ENCODE data around the gene CENPP. TPM values are rescaled to one million over a fixed set of nuclear protein-coding genes. Genes with fewer than 3 reads are reported as not detected.

CENPP gene
- total RNA-seq, 1 donor from 2014 or later = 1.3 TPM

DNA sequence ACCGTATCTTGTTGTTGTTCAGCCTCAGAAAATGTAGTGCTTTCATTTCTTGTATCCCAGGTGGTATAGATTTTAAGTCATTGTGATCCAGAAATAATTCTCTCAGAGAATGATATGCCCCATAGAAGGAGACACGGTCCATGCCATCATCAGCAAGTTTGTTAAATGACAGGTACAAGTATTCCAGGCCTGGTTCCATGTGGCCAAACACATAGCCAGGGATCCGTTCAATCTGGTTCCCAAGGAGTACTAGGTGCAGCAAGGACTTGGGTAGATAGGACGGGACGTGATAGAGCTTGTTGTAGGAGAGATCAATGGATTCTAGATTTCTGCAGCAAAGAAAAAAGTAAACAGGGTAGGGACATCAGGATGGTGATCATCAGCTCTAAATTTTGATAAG, 175.0 kb downstream of the CENPP start:
- no peak overlapping the region for H3K4me3 ChIP-seq (ENCODE audit: low read depth, low read length)
- H3K27me3 ChIP-seq (ENCODE audit: control insufficient read depth, insufficient read depth, low read length) = no peaks in the 10 kb centered on the region
- FAIRE-seq (no peak), DNase-seq (ENCODE audit: low read depth) (no peak)
- TF ChIP-seq, protein P1, sequence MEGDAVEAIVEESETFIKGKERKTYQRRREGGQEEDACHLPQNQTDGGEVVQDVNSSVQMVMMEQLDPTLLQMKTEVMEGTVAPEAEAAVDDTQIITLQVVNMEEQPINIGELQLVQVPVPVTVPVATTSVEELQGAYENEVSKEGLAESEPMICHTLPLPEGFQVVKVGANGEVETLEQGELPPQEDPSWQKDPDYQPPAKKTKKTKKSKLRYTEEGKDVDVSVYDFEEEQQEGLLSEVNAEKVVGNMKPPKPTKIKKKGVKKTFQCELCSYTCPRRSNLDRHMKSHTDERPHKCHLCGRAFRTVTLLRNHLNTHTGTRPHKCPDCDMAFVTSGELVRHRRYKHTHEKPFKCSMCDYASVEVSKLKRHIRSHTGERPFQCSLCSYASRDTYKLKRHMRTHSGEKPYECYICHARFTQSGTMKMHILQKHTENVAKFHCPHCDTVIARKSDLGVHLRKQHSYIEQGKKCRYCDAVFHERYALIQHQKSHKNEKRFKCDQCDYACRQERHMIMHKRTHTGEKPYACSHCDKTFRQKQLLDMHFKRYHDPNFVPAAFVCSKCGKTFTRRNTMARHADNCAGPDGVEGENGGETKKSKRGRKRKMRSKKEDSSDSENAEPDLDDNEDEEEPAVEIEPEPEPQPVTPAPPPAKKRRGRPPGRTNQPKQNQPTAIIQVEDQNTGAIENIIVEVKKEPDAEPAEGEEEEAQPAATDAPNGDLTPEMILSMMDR (IDR thresholded peaks at IDR 0.05; ENCODE audit: insufficient read depth, low read length, severe bottlenecking) = no peak
- H3K36me3 ChIP-seq (ENCODE audit: control insufficient read depth, insufficient read depth, low read length) = no peaks in the 10 kb centered on the region

DNA sequence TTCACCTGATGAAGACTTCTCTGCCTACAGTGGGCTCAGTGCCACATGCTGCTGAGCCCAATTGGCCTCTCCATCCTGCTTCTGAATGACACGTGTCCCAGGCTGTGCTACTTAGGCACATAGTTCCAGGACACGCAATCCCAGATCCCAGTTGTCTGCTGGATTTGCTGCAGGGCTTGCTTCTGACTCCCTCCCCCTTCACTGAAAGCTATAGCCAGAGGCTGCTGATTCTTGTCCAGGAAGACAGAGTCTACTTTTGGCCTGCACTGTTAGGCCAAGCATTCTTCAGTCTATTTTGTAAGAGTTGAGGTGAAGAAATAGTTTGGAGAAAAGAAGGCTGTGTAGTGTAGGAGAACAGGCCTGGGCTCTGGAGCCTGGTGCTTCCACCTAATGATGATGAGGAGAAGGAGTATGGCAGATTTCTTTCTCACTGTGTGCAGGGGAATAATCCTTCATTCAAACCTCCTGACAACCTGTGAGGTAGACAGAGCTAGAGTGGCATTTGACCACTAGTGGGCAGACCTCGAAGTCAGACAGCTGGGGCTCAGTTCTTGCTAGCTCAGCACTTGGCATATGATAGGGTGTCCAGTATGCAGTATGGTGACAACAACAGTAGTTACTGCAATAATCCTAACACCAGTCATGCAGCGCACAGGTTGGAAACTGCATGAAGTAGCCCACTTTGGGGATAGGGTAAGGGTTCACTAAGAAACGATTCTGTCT, 176.1 kb downstream of the CENPP start:
- TF ChIP-seq, protein P1 (IDR thresholded peaks at IDR 0.05; ENCODE audit: insufficient read depth, low read length, severe bottlenecking) = peak; percentile 76
- Histone ChIP-seq H3K36me3 (ENCODE audit: control insufficient read depth, insufficient read depth, low read length) (no peaks in the 10 kb centered on the region), H3K27me3 (ENCODE audit: control insufficient read depth, insufficient read depth, low read length) (no peaks in the 10 kb centered on the region), H3K4me3 (ENCODE audit: low read depth, low read length) (no peak overlapping the region)
- DNase-seq (ENCODE audit: low read depth) (peak; percentile 55), FAIRE-seq (no peak)

DNA sequence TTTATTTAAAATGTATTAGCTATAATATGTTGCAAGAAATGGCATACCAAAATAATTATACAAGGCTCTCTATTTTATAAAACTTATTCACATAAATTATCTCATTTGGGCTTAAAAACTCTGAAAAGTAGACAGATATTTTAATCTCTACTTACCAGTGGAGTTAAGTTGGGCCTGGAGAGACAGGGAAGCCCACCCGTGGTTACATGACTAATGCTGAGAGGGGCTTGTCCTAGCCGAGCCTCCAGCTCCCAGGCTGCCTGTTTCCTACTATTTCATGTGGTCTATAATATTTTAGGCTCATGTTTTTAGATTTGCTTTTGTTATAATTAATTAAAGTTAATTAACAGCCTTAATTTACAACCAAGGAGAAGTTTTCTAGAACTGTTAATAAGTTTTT, 177.4 kb downstream of the CENPP start:
- Histone ChIP-seq H3K4me3 (ENCODE audit: low read depth, low read length) (no peak overlapping the region), H3K27me3 (ENCODE audit: control insufficient read depth, insufficient read depth, low read length) (no peaks in the 10 kb centered on the region), H3K36me3 (ENCODE audit: control insufficient read depth, insufficient read depth, low read length) (no peaks in the 10 kb centered on the region)
- FAIRE-seq = no peak
- TF ChIP-seq, protein P1 (IDR thresholded peaks at IDR 0.05; ENCODE audit: insufficient read depth, low read length, severe bottlenecking) = no peak
- no peak for DNase-seq (ENCODE audit: low read depth)

DNA sequence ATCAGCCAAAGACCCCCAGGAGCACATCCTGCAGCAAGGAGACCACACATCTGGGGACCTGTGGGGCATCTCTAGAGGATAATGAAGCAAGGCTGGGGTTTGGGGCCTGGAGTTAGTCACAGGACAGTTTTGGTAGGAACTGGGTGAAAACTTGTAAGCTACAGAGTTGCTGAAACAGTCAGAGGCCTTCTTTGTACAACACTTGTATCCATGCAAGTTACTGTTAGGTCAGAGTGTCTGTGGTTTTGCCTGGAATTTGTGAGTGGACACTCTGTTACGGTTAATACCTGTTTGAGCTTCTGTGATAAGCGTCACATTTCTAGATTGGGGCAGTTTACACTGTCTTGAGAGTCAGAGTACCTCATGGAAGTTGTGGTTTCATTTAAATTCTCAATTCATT, 179.1 kb downstream of the CENPP start:
- Histone ChIP-seq H3K27me3 (ENCODE audit: control insufficient read depth, insufficient read depth, low read length) (no peaks in the 10 kb centered on the region), H3K4me3 (ENCODE audit: low read depth, low read length) (no peak overlapping the region), H3K36me3 (ENCODE audit: control insufficient read depth, insufficient read depth, low read length) (no peaks in the 10 kb centered on the region)
- TF ChIP-seq, protein P1 (IDR thresholded peaks at IDR 0.05; ENCODE audit: insufficient read depth, low read length, severe bottlenecking) = no peak
- no peak for DNase-seq (ENCODE audit: low read depth)
- FAIRE-seq = no peak

DNA sequence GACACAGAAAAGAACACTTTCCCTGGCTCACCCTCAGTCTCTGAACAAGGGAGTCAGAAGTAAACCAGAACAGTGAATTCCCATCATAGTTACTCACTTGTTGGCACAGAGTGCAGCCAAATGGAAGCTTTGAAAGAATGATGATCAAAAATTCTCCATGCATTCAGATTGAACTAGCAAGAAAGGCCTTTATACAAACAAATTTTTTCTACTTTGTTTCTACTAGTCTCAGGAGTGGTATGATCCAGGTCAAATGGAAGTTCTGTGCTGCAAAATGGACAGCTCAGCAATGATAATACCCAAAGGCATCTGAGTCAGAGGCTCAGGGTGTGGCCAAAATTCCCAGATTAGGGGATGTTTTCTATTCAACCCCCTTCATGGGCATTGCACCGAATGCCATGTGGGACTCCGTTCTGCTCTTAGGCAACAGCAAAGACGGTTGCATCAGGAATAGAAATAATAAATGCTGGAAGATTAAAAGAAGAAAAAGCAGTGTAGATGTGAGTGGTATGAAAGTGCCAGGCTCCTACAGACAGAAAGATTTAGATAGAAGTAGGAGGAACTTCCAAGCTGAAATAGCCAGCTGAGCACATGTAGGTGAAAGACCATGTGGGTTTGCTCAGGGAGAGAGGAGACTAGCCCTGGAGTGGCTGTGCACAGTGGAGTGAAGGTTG, 180.6 kb downstream of the CENPP start:
- Histone ChIP-seq H3K4me3 (ENCODE audit: low read depth, low read length) (peak overlapping the region; percentile 7), H3K27me3 (ENCODE audit: control insufficient read depth, insufficient read depth, low read length) (no peaks in the 10 kb centered on the region), H3K36me3 (ENCODE audit: control insufficient read depth, insufficient read depth, low read length) (no peaks in the 10 kb centered on the region)
- no peak for FAIRE-seq
- DNase-seq (ENCODE audit: low read depth) = peak; percentile 93
- TF ChIP-seq, protein P1 (IDR thresholded peaks at IDR 0.05; ENCODE audit: insufficient read depth, low read length, severe bottlenecking) = no peak

Data from bronchial epithelial cell (primary cell).